Measurements from ENCODE around the gene UBXN1. TPM values are rescaled to one million over a fixed set of nuclear protein-coding genes. Genes with fewer than 3 reads are reported as not detected.

UBXN1 gene
- total RNA-seq, 2 experiments from 2014 or later: 196 to 222 TPM

- H3K27me3 Mint-ChIP-seq: no peaks in the 10 kb centered on the region
- Histone ChIP-seq H3K9me3 (ENCODE audit: control insufficient read depth in 1 of 2, insufficient read depth in 1 of 2, low read length in 2 of 2) (no peaks in the 10 kb centered on the region), H3K27me3 (ENCODE audit: control insufficient read depth in 1 of 2, insufficient read depth in 2 of 2, low read length in 2 of 2) (no peaks in the 10 kb centered on the region), H3K36me3 (ENCODE audit: insufficient read depth, low read length) (peaks cover 35% of the 10 kb centered on the region), H3K27ac (ENCODE audit: low read depth in 1 of 2, low read length in 2 of 2) (no peak overlapping the region), H3K4me1 (ENCODE audit: insufficient read depth, low read length) (peaks cover 54% of the 10 kb centered on the region), H3K4me3 (ENCODE audit: low read length) (no peak overlapping the region)
- TF ChIP-seq, protein P1, sequence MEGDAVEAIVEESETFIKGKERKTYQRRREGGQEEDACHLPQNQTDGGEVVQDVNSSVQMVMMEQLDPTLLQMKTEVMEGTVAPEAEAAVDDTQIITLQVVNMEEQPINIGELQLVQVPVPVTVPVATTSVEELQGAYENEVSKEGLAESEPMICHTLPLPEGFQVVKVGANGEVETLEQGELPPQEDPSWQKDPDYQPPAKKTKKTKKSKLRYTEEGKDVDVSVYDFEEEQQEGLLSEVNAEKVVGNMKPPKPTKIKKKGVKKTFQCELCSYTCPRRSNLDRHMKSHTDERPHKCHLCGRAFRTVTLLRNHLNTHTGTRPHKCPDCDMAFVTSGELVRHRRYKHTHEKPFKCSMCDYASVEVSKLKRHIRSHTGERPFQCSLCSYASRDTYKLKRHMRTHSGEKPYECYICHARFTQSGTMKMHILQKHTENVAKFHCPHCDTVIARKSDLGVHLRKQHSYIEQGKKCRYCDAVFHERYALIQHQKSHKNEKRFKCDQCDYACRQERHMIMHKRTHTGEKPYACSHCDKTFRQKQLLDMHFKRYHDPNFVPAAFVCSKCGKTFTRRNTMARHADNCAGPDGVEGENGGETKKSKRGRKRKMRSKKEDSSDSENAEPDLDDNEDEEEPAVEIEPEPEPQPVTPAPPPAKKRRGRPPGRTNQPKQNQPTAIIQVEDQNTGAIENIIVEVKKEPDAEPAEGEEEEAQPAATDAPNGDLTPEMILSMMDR (IDR thresholded peaks at IDR 0.05): no peak
- H3K27ac Mint-ChIP-seq: no peak overlapping the region
- no peak for ATAC-seq (ENCODE audit: poor library complexity)
- peaks cover 36% of the 10 kb centered on the region for H3K36me3 Mint-ChIP-seq (ENCODE audit: low read depth)
- intact Hi-C loops (cut with DNase I, micrococcal nuclease): no loop called here
- H3K4me3 Mint-ChIP-seq: peak overlapping the region; percentile 7
- no peaks in the 10 kb centered on the region for H3K9me3 Mint-ChIP-seq
- POLR2A ChIA-PET: interaction anchor here (0.8 to 7.0 kb wide), 6 partner anchors 14 to 192 kb away, joined by 3 to 77 read pairs (median 5); partner anchors contain the start of genes C11orf98, CSKMT, ROM1 and TUT1
- CTCF ChIA-PET: interaction anchor here (1.0 kb wide), 1 partner anchor 232 kb away, joined by 3 read pairs; the partner anchor contains the start of gene SLC3A2
- peaks cover 36% of the 10 kb centered on the region for H3K4me1 Mint-ChIP-seq (ENCODE audit: low read depth)
- DNase-seq: no peak
These were observed 29.9 kb downstream of the UBXN1 start for GRCh38 chr11:62648967-62649364.

GRCh38 chr11:62648185-62648966 is 30.5 kb downstream of the UBXN1 start:
- H3K27me3 Mint-ChIP-seq: no peaks in the 10 kb centered on the region
- TF ChIP-seq, protein P1 (IDR thresholded peaks at IDR 0.05): no peak
- peak overlapping the region; percentile 11 for H3K4me3 Mint-ChIP-seq
- no peaks in the 10 kb centered on the region for H3K9me3 Mint-ChIP-seq
- H3K4me3 ChIP-seq (ENCODE audit: low read length): no peak overlapping the region
- no peaks in the 10 kb centered on the region for H3K27me3 ChIP-seq (ENCODE audit: control insufficient read depth in 1 of 2, insufficient read depth in 2 of 2, low read length in 2 of 2)
- no peak overlapping the region for H3K27ac ChIP-seq (ENCODE audit: low read depth in 1 of 2, low read length in 2 of 2)
- peaks cover 33% of the 10 kb centered on the region for H3K4me1 Mint-ChIP-seq (ENCODE audit: low read depth)
- no peak overlapping the region for H3K27ac Mint-ChIP-seq
- ATAC-seq (ENCODE audit: poor library complexity) (no peak), DNase-seq (no peak)
- no peaks in the 10 kb centered on the region for H3K9me3 ChIP-seq (ENCODE audit: control insufficient read depth in 1 of 2, insufficient read depth in 1 of 2, low read length in 2 of 2)
- peaks cover 50% of the 10 kb centered on the region for H3K4me1 ChIP-seq (ENCODE audit: insufficient read depth, low read length)
- H3K36me3 ChIP-seq (ENCODE audit: insufficient read depth, low read length): peaks cover 38% of the 10 kb centered on the region
- intact Hi-C loops (cut with DNase I, micrococcal nuclease): no loop called here
- ChIA-PET CTCF (interaction anchor here (1.0 kb wide), 1 partner anchor 233 kb away, joined by 3 read pairs; the partner anchor contains the start of gene SLC3A2), POLR2A (interaction anchor here (0.6 to 7.0 kb wide), 8 partner anchors 15 to 79 kb away, joined by 3 to 77 read pairs (median 5); partner anchors contain the start of genes C11orf98, CSKMT, EEF1G and HNRNPUL2)
- peaks cover 33% of the 10 kb centered on the region for H3K36me3 Mint-ChIP-seq (ENCODE audit: low read depth)

DNA sequence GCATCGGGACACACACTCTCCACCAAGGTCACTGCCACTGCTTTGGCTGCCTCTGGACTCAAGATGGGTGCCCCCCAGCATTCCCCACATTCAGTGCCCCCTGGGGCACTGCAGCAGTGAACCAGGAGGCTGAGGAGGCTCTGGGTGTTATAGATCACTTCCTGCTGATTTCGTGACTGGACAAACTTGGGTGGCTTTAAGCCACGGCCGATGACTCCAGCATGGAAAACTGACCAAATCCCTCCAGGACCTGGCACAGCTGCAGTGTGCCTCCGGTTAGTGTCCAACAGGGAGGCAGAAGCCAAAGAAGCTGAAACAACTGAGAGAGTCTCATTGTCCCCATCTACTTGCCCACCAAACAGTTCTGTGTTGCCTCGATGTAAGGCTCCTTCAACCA is 31.3 kb downstream of the UBXN1 start:
- ChIA-PET CTCF (no interaction called here), POLR2A (interaction anchor here (0.6 to 7.0 kb wide), 7 partner anchors 15 to 104 kb away, joined by 3 to 77 read pairs (median 5); partner anchors contain the start of genes C11orf98, CSKMT, EEF1G and HNRNPUL2)
- ATAC-seq (ENCODE audit: poor library complexity): no peak

More for the DNA sequence above, 31.3 kb downstream of the UBXN1 start:
- Histone ChIP-seq H3K27ac (ENCODE audit: low read depth in 1 of 2, low read length in 2 of 2) (no peak overlapping the region), H3K36me3 (ENCODE audit: insufficient read depth, low read length) (peaks cover 44% of the 10 kb centered on the region), H3K27me3 (ENCODE audit: control insufficient read depth in 1 of 2, insufficient read depth in 2 of 2, low read length in 2 of 2) (no peaks in the 10 kb centered on the region), H3K9me3 (ENCODE audit: control insufficient read depth in 1 of 2, insufficient read depth in 1 of 2, low read length in 2 of 2) (no peaks in the 10 kb centered on the region), H3K4me3 (ENCODE audit: low read length) (no peak overlapping the region), H3K4me1 (ENCODE audit: insufficient read depth, low read length) (peaks cover 47% of the 10 kb centered on the region)
- Mint-ChIP-seq H3K27me3 (no peaks in the 10 kb centered on the region), H3K36me3 (ENCODE audit: low read depth) (peaks cover 35% of the 10 kb centered on the region), H3K9me3 (no peaks in the 10 kb centered on the region), H3K27ac (no peak overlapping the region), H3K4me3 (peak overlapping the region; percentile 11), H3K4me1 (ENCODE audit: low read depth) (peaks cover 33% of the 10 kb centered on the region)
- TF ChIP-seq, protein P1 (IDR thresholded peaks at IDR 0.05): no peak
- no peak for DNase-seq
- intact Hi-C loops (cut with DNase I, micrococcal nuclease): loop anchor here in 1 of 2 experiments (1.0 to 2.0 kb wide), 4 partner anchors 19 to 61 kb away; partner anchors contain the start of gene MTA2
